ENCODE results near the gene LDLRAD2.
"Not testable (repeated sequence)": the region's sequence is repeated elsewhere in the genome, so short reads cannot be mapped to it uniquely, and the experiment has no call there.

- TF ChIP-seq, protein P1, sequence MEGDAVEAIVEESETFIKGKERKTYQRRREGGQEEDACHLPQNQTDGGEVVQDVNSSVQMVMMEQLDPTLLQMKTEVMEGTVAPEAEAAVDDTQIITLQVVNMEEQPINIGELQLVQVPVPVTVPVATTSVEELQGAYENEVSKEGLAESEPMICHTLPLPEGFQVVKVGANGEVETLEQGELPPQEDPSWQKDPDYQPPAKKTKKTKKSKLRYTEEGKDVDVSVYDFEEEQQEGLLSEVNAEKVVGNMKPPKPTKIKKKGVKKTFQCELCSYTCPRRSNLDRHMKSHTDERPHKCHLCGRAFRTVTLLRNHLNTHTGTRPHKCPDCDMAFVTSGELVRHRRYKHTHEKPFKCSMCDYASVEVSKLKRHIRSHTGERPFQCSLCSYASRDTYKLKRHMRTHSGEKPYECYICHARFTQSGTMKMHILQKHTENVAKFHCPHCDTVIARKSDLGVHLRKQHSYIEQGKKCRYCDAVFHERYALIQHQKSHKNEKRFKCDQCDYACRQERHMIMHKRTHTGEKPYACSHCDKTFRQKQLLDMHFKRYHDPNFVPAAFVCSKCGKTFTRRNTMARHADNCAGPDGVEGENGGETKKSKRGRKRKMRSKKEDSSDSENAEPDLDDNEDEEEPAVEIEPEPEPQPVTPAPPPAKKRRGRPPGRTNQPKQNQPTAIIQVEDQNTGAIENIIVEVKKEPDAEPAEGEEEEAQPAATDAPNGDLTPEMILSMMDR (IDR thresholded peaks at IDR 0.05; ENCODE audit: insufficient read depth, low read length) = not testable (repeated sequence)
- not testable (repeated sequence) for TF ChIP-seq REST (IDR thresholded peaks at IDR 0.05; ENCODE audit: insufficient replicate concordance, low read depth)
These were observed 26.3 kb upstream of the LDLRAD2 start for GRCh38 chr1:21785764-21786163.
